SK-N-SH treated with all-trans-retinoic acid at 6 μM for 48 hours (cell line): ENCODE measurements around the gene JADE3.

Experiments used
- ARNTL ChIP-seq: fragments of 450-650 bp; formaldehyde crosslinking; IDR thresholded peaks from 2 replicates; pipeline ENCODE4 v1.5.0; 2020; ENCODE audit warnings: low read depth, mild to moderate bottlenecking, moderate library complexity, borderline replicate concordance
- BACH2 ChIP-seq: fragments of 250-450 bp; sonication (Bioruptor Pico); IDR thresholded peaks from 2 replicates; pipeline ENCODE4 v1.9.0; 2021; ENCODE audit warnings: mild to moderate bottlenecking, borderline replicate concordance
- CSDC2 ChIP-seq: fragments of 250-450 bp; sonication (Bioruptor Pico); IDR thresholded peaks from 2 replicates; pipeline ENCODE4 v1.5.0; 2020; ENCODE audit warnings: mild to moderate bottlenecking, moderate library complexity
- GLIS3 ChIP-seq: fragments of 250-450 bp; sonication (Bioruptor Pico); IDR thresholded peaks from 2 replicates; pipeline ENCODE4 v1.5.0; 2020; ENCODE audit warnings: mild to moderate bottlenecking, moderate library complexity
- OSR1 ChIP-seq: fragments of 250-450 bp; sonication (Bioruptor Pico); IDR thresholded peaks from 2 replicates; pipeline ENCODE4 v1.8.0; 2022; ENCODE audit warnings: moderate library complexity, mild to moderate bottlenecking, inconsistent platforms
- PPARA ChIP-seq: fragments of 250-450 bp; sonication (Bioruptor Pico); IDR thresholded peaks from 2 replicates; pipeline ENCODE4 v1.5.0; 2020; ENCODE audit warnings: mild to moderate bottlenecking, borderline replicate concordance
- RARB ChIP-seq: fragments of 250-450 bp; sonication (Bioruptor Pico); IDR thresholded peaks from 2 replicates; pipeline ENCODE4 v1.8.0; 2021; ENCODE audit warnings: mild to moderate bottlenecking, moderate library complexity
- TOX ChIP-seq: fragments of 250-450 bp; sonication (Bioruptor Pico); IDR thresholded peaks from 2 replicates; pipeline ENCODE4 v1.8.0; 2021; ENCODE audit warnings: mild to moderate bottlenecking, moderate library complexity, borderline replicate concordance
- TSHZ2 ChIP-seq: fragments of 250-450 bp; sonication (Bioruptor Pico); IDR thresholded peaks from 2 replicates; pipeline ENCODE4 v1.5.0; 2020; ENCODE audit warnings: mild to moderate bottlenecking, moderate library complexity
- ZFP30 ChIP-seq: fragments of 450-650 bp; formaldehyde crosslinking; IDR thresholded peaks from 2 replicates; pipeline ENCODE4 v1.5.0; 2022; ENCODE audit warnings: mild to moderate bottlenecking, moderate library complexity
- ZNF565 ChIP-seq: fragments of 450-650 bp; formaldehyde crosslinking; conservative IDR thresholded peaks from 2 replicates; pipeline ENCODE4 v1.5.0; 2020; ENCODE audit warnings: low read depth, mild to moderate bottlenecking, moderate library complexity
- TF ChIP-seq, protein P1 (sequence below): fragments of 250-450 bp; sonication (Bioruptor Pico); IDR thresholded peaks from 2 replicates; pipeline ENCODE4 v1.8.0; 2020; ENCODE audit warnings: mild to moderate bottlenecking, moderate library complexity, borderline replicate concordance
- TF ChIP-seq, protein P2 (sequence below): fragments of 250-450 bp; sonication (Bioruptor Pico); IDR thresholded peaks from 2 replicates; pipeline ENCODE4 v1.5.1; 2020; ENCODE audit warnings: low read depth, mild to moderate bottlenecking, moderate library complexity
- TF ChIP-seq, protein P3 (sequence below): fragments of 250-450 bp; sonication (Bioruptor Pico); IDR thresholded peaks from 2 replicates; pipeline ENCODE4 v1.8.0; 2021; ENCODE audit warnings: low read depth, mild to moderate bottlenecking, moderate library complexity, borderline replicate concordance

DNA sequence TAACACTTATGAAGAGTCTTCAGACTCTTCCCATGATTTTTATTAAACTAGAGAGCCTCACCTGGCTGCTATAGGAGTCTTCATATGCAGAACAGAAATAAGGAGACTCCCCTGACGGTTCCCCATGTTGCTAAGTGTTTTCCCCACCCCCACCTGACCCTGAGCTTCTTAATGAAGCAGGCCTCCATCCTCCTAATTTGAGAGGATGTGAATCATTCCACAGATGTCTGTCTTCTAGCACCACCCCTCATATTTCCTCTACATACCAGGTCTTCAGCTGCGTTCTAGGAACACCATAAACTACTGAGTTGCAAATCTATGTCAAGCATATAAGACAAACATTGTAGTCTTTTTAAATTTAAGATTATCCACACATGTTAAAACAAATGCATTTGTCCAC is 38.5 kb upstream of the JADE3 start:
- TF ChIP-seq GLIS3 (CRISPR knock-in tag) (no peak), PPARA (CRISPR knock-in tag) (no peak), TOX (CRISPR knock-in tag) (no peak), RARB (CRISPR knock-in tag) (no peak), ZFP30 (CRISPR knock-in tag) (no peak), OSR1 (no peak), CSDC2 (CRISPR knock-in tag) (no peak), TSHZ2 (no peak), ZNF565 (CRISPR knock-in tag) (no peak), BACH2 (no peak), ARNTL (CRISPR knock-in tag) (no peak)
- TF ChIP-seq, protein P1, sequence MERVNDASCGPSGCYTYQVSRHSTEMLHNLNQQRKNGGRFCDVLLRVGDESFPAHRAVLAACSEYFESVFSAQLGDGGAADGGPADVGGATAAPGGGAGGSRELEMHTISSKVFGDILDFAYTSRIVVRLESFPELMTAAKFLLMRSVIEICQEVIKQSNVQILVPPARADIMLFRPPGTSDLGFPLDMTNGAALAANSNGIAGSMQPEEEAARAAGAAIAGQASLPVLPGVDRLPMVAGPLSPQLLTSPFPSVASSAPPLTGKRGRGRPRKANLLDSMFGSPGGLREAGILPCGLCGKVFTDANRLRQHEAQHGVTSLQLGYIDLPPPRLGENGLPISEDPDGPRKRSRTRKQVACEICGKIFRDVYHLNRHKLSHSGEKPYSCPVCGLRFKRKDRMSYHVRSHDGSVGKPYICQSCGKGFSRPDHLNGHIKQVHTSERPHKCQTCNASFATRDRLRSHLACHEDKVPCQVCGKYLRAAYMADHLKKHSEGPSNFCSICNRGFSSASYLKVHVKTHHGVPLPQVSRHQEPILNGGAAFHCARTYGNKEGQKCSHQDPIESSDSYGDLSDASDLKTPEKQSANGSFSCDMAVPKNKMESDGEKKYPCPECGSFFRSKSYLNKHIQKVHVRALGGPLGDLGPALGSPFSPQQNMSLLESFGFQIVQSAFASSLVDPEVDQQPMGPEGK (CRISPR knock-in tag), result no peak
- TF ChIP-seq, protein P2, sequence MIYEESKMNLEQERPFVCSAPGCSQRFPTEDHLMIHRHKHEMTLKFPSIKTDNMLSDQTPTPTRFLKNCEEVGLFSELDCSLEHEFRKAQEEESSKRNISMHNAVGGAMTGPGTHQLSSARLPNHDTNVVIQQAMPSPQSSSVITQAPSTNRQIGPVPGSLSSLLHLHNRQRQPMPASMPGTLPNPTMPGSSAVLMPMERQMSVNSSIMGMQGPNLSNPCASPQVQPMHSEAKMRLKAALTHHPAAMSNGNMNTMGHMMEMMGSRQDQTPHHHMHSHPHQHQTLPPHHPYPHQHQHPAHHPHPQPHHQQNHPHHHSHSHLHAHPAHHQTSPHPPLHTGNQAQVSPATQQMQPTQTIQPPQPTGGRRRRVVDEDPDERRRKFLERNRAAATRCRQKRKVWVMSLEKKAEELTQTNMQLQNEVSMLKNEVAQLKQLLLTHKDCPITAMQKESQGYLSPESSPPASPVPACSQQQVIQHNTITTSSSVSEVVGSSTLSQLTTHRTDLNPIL (CRISPR knock-in tag), result no peak
- TF ChIP-seq, protein P3, sequence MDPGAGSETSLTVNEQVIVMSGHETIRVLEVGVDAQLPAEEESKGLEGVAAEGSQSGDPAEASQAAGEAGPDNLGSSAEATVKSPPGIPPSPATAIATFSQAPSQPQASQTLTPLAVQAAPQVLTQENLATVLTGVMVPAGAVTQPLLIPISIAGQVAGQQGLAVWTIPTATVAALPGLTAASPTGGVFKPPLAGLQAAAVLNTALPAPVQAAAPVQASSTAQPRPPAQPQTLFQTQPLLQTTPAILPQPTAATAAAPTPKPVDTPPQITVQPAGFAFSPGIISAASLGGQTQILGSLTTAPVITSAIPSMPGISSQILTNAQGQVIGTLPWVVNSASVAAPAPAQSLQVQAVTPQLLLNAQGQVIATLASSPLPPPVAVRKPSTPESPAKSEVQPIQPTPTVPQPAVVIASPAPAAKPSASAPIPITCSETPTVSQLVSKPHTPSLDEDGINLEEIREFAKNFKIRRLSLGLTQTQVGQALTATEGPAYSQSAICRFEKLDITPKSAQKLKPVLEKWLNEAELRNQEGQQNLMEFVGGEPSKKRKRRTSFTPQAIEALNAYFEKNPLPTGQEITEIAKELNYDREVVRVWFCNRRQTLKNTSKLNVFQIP, result no peak
